Stomach (tissue), 9 donors: ENCODE results near the gene NAV2. TPM values are rescaled to one million over a fixed set of nuclear protein-coding genes. Genes with fewer than 3 reads are reported as not detected.
A peak's percentile ranks its signal among the peaks of the same experiment; 100 is the strongest.

Experiments used
- DNase-seq, 2 donors: peaks; one replicate each; pipeline versions ENCODE4 v3.0.0 to v3.0.0-alpha.2; 2013 to 2019
- H3K27ac ChIP-seq, 5 donors: fragments of 200-600 bp in 4 of 5; sonication (generic) in 4 of 5; one replicate each; pipeline ENCODE4 v1.5.1; 2013 to 2019; ENCODE audit warnings: mild to moderate bottlenecking in 1 of 5, moderate library complexity in 1 of 5
- H3K27me3 ChIP-seq, 3 donors: fragments of 200-600 bp; sonication (generic); one replicate each; pipeline ENCODE4 v1.5.1; 2017 to 2019; ENCODE audit warnings: mixed run types in 1 of 3
- H3K36me3 ChIP-seq, 4 donors: fragments of 200-600 bp; sonication (generic); 1 replicate in 3 of 4; 2 replicates in 1 of 4; pipeline ENCODE4 v1.5.1; 2016 to 2019
- H3K4me1 ChIP-seq, 4 donors: fragments of 200-600 bp; sonication (generic); one replicate each; pipeline ENCODE4 v1.5.1; 2016 to 2019
- H3K4me3 ChIP-seq, 4 donors: fragments of 200-600 bp; sonication (generic) in 3 of 4; one replicate each; pipeline ENCODE4 v1.5.1; 2016 to 2019; ENCODE audit warnings: mild to moderate bottlenecking in 1 of 4
- H3K9me3 ChIP-seq, 4 donors: fragments of 200-600 bp; sonication (generic); one replicate each; pipeline ENCODE4 v1.5.1; 2016 to 2019
- CTCF ChIP-seq, 7 experiments: fragments of 450-650 bp in 4 of 7; fragments of 200-600 bp in 3 of 7; sonication (generic) in 3 of 7; IDR thresholded peaks; one replicate each; pipeline ENCODE4 v1.5.1; 2016 to 2019; ENCODE audit warnings: antibody characterized with exemption in 7 of 7, control low read depth in 2 of 7, mild to moderate bottlenecking in 1 of 7
- EP300 ChIP-seq: sonication (generic); formaldehyde crosslinking; IDR thresholded peaks from one replicate; pipeline ENCODE4 v1.6.1; 2017; ENCODE audit warnings: antibody characterized with exemption
- POLR2A ChIP-seq, 4 donors: fragments of 450-650 bp; IDR thresholded peaks; one replicate each; pipeline ENCODE4 v1.6.1; 2016; ENCODE audit warnings: antibody characterized with exemption in 4 of 4, control low read depth in 2 of 4, mild to moderate bottlenecking in 1 of 4, moderate library complexity in 1 of 4
- POLR2AphosphoS5 ChIP-seq, 3 donors: sonication (generic); formaldehyde crosslinking; IDR thresholded peaks; one replicate each; pipeline ENCODE4 v1.6.1; 2016; ENCODE audit warnings: antibody characterized with exemption in 3 of 3
- WGBS, 5 donors: extraction: QIAGEN DNeasy Blood & Tissue Kit in 3 of 5; methylation state at CpG; one replicate each; pipeline versions ENCODE4 v1.1.5 to v1.1.7; 2013 to 2018; 5-methylcytosine and 5-hydroxymethylcytosine counted together
- intact Hi-C: fragments of 100-400 bp; cut with DNase I; formaldehyde crosslinking; loops from one replicate; pipeline ENCODE4 v1.15.1; 2023; ENCODE audit warnings: low total_unique reads
- polyA plus RNA-seq, 3 donors: library from polyadenylated mRNA; stranded (reverse); fragments of 200-250 nt; gene quantifications; one replicate each; pipeline ENCODE4 v1.2.3, GENCODE V29; 2013
- total RNA-seq, 5 donors: library from RNA; depleted of rRNA; stranded (reverse); fragments of >200 nt; gene quantifications; one replicate each; pipeline versions ENCODE4 v1.1.0 to v1.2.3, GENCODE V29; 2014 to 2016
- donor health status: healthy with polysubstance abuse.
- donor health status: Bipolar disorder and iron deficiency.
- donor health status: healthy.

The NAV2 gene
- total and polyA plus RNA-seq, 8 donors, result 1.8 to 92.4 (median 7.9) TPM

- Histone ChIP-seq H3K36me3 (no peaks in the 10 kb centered on the region), H3K27ac (no peak overlapping the region), H3K27me3 (no peaks in the 10 kb centered on the region), H3K4me3 (no peak overlapping the region), H3K4me1 (peaks cover 0 to 51% (median 23%) of the 10 kb centered on the region in 4 donors), H3K9me3 (no peaks in the 10 kb centered on the region)
- DNase-seq, result no peak
- 75 to 84% (median 78%) methylated on average over 6 of the region's 6 CpGs for WGBS, 5 donors
- no peak for TF ChIP-seq EP300
- no peak for TF ChIP-seq POLR2A (IDR thresholded peaks at IDR 0.05)
- TF ChIP-seq POLR2AphosphoS5 (IDR thresholded peaks at IDR 0.05), result no peak
- no peak for TF ChIP-seq CTCF (IDR thresholded peaks at IDR 0.05)
- intact Hi-C loops, result no loop called here
Observed at GRCh38 chr11:19768197-19768596, 55.6 kb downstream of the NAV2 start.

GRCh38 chr11:19768815-19769214 lies 56.2 kb downstream of the NAV2 start:
- Histone ChIP-seq H3K36me3 (no peaks in the 10 kb centered on the region), H3K27me3 (no peaks in the 10 kb centered on the region), H3K27ac (no peak overlapping the region), H3K9me3 (no peaks in the 10 kb centered on the region), H3K4me1 (peaks cover 0 to 45% (median 17%) of the 10 kb centered on the region in 4 donors), H3K4me3 (no peak overlapping the region)
- intact Hi-C loops, result no loop called here
- TF ChIP-seq POLR2AphosphoS5 (IDR thresholded peaks at IDR 0.05) (no peak), POLR2A (IDR thresholded peaks at IDR 0.05) (no peak), CTCF (IDR thresholded peaks at IDR 0.05) (no peak), EP300 (no peak)
- no peak for DNase-seq

- H3K27ac ChIP-seq, result no peak overlapping the region
- no peaks in the 10 kb centered on the region for H3K36me3 ChIP-seq
- H3K27me3 ChIP-seq, result no peaks in the 10 kb centered on the region
- 25 to 40% (median 34%) methylated on average over 1 of the region's 1 CpG for WGBS, 5 donors
- H3K9me3 ChIP-seq, result no peaks in the 10 kb centered on the region
- TF ChIP-seq POLR2AphosphoS5 (IDR thresholded peaks at IDR 0.05) (no peak), CTCF (IDR thresholded peaks at IDR 0.05) (no peak), POLR2A (IDR thresholded peaks at IDR 0.05) (no peak), EP300 (no peak)
- H3K4me1 ChIP-seq, result peaks cover 0 to 42% (median 15%) of the 10 kb centered on the region in 4 donors
- DNase-seq, result no peak
- intact Hi-C loops, result no loop called here
- no peak overlapping the region for H3K4me3 ChIP-seq
Observed at GRCh38 chr11:19769820-19770219, 57.2 kb downstream of the NAV2 start.

- DNase-seq, result peak in 1 of 2 donors; percentile 29
- Histone ChIP-seq H3K27me3 (peaks cover 0 to 2% (median 0%) of the 10 kb centered on the region in 3 donors), H3K4me3 (no peak overlapping the region), H3K9me3 (no peaks in the 10 kb centered on the region), H3K36me3 (no peaks in the 10 kb centered on the region), H3K27ac (no peak overlapping the region), H3K4me1 (peaks cover 0 to 42% (median 15%) of the 10 kb centered on the region in 4 donors)
- TF ChIP-seq POLR2A (IDR thresholded peaks at IDR 0.05) (no peak), CTCF (IDR thresholded peaks at IDR 0.05) (no peak), POLR2AphosphoS5 (IDR thresholded peaks at IDR 0.05) (no peak)
- intact Hi-C loops, result no loop called here
- 24 to 50% (median 28%) methylated on average over 2 of the region's 2 CpGs for WGBS, 5 donors
Observed at GRCh38 chr11:19770277-19770676, 57.6 kb downstream of the NAV2 start.
